Osteocyte (in vitro differentiated cells): ENCODE data around the gene SNX18. TPM values are rescaled to one million over a fixed set of nuclear protein-coding genes. Genes with fewer than 3 reads are reported as not detected.

Source experiments
- DNase-seq: peaks from one replicate; pipeline ENCODE4 v3.0.0; 2021; ENCODE audit warnings: mixed read lengths; ENCODE audit not compliant: unreplicated experiment; ENCODE audit errors: extremely low spot score
- H3K27ac Mint-ChIP-seq: one replicate; pipeline ENCODE4 v1.8.0; 2021; ENCODE audit warnings: mild to moderate bottlenecking, mixed read lengths; ENCODE audit not compliant: unreplicated experiment
- H3K27me3 Mint-ChIP-seq: one replicate; pipeline ENCODE4 v1.8.0; 2021; ENCODE audit warnings: mixed read lengths; ENCODE audit not compliant: unreplicated experiment
- H3K36me3 Mint-ChIP-seq: one replicate; pipeline ENCODE4 v1.8.0; 2021; ENCODE audit warnings: mixed read lengths; ENCODE audit not compliant: unreplicated experiment
- H3K4me1 Mint-ChIP-seq: one replicate; pipeline ENCODE4 v1.8.0; 2021; ENCODE audit warnings: mixed read lengths; ENCODE audit not compliant: unreplicated experiment
- H3K4me3 Mint-ChIP-seq: one replicate; pipeline ENCODE4 v1.8.0; 2021; ENCODE audit warnings: mild to moderate bottlenecking, moderate library complexity, mixed read lengths; ENCODE audit not compliant: unreplicated experiment
- H3K9me3 Mint-ChIP-seq: one replicate; pipeline ENCODE4 v1.8.0; 2021; ENCODE audit warnings: mixed read lengths; ENCODE audit not compliant: unreplicated experiment
- total RNA-seq: library from RNA; stranded (reverse); gene quantifications from 2 replicates; pipeline ENCODE4 v1.2.1, GENCODE V29; 2021
- TF ChIP-seq, protein P1 (sequence below): fragments of 200-600 bp; sonication (generic); IDR thresholded peaks from 2 replicates; pipeline ENCODE4 v1.5.0; 2021; ENCODE audit warnings: antibody characterized with exemption, mild to moderate bottlenecking, moderate library complexity

Gene SNX18
- total RNA-seq, 1 donor from 2014 or later = 28.8 TPM

DNA sequence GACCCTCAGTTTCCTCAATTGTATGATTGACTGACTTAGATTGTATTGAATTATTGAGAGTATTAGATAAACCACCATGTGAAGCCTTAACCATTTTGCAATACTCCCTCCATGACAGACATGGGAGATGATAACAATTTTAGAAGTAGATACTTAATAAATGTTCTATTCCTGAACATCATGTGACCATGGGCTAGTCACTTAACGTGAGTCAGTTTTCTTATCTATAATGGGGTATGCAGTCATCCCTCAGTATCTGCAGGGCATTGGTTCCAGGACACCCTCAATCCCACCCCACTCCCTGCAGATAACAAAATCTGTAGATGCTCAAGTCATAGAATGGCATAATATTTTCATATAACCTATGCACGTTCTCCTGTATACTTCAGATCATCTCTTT, 31.0 kb downstream of the SNX18 start:
- DNase-seq = no peak
- Mint-ChIP-seq H3K36me3 (peaks cover 21% of the 10 kb centered on the region), H3K27ac (no peak overlapping the region), H3K4me3 (no peak overlapping the region), H3K4me1 (peaks cover 6% of the 10 kb centered on the region), H3K9me3 (no peaks in the 10 kb centered on the region), H3K27me3 (no peaks in the 10 kb centered on the region)
- TF ChIP-seq, protein P1, sequence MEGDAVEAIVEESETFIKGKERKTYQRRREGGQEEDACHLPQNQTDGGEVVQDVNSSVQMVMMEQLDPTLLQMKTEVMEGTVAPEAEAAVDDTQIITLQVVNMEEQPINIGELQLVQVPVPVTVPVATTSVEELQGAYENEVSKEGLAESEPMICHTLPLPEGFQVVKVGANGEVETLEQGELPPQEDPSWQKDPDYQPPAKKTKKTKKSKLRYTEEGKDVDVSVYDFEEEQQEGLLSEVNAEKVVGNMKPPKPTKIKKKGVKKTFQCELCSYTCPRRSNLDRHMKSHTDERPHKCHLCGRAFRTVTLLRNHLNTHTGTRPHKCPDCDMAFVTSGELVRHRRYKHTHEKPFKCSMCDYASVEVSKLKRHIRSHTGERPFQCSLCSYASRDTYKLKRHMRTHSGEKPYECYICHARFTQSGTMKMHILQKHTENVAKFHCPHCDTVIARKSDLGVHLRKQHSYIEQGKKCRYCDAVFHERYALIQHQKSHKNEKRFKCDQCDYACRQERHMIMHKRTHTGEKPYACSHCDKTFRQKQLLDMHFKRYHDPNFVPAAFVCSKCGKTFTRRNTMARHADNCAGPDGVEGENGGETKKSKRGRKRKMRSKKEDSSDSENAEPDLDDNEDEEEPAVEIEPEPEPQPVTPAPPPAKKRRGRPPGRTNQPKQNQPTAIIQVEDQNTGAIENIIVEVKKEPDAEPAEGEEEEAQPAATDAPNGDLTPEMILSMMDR = no peak

DNA sequence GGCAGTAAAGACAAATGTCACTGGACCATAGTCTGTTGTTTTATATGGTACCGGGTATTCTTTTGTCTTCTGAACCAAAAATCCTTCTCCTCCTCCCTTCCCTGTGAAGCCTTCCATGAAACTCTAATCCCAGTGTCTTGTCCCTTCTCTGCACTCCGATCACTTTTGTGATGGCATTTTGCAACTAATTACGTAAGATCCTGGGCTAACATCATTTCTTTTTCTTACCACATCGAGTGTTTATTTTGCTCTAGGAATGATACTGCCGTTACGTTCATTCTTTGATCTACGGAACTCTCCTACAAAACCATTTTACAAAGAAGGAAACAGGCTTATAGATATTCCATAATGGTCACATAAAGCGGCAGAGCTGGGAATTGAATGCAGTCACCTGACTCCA, 33.7 kb downstream of the SNX18 start:
- no peak for DNase-seq
- Mint-ChIP-seq H3K4me3 (no peak overlapping the region), H3K36me3 (peaks cover 11% of the 10 kb centered on the region), H3K27ac (no peak overlapping the region), H3K4me1 (no peaks in the 10 kb centered on the region), H3K9me3 (no peaks in the 10 kb centered on the region), H3K27me3 (no peaks in the 10 kb centered on the region)
- TF ChIP-seq, protein P1 = no peak

DNA sequence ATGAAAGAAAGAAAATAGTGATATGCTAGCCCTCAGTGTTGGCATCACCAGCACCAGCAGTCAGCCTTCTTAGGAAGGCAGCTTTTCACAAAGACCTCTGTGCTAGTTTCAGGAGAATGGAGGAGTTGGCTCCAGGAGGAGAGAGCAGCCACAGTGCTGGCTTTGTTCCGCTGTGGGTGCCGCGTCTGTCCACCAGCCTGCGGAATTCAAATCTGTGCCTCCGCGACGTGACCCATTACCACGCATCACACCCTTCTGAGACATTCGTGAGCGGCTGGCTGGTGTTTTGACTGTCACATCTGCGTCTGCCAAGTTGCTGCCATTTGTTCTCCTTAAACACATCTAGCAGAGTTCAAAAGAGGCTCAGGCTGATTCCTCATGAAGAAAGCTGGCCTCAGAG, 34.4 kb downstream of the SNX18 start:
- TF ChIP-seq, protein P1 = no peak
- no peaks in the 10 kb centered on the region for H3K9me3 Mint-ChIP-seq
- DNase-seq = no peak
- H3K36me3 Mint-ChIP-seq = peaks cover 9% of the 10 kb centered on the region
- H3K4me1 Mint-ChIP-seq = no peaks in the 10 kb centered on the region
- no peak overlapping the region for H3K27ac Mint-ChIP-seq
- H3K27me3 Mint-ChIP-seq = no peaks in the 10 kb centered on the region
- no peak overlapping the region for H3K4me3 Mint-ChIP-seq

DNA sequence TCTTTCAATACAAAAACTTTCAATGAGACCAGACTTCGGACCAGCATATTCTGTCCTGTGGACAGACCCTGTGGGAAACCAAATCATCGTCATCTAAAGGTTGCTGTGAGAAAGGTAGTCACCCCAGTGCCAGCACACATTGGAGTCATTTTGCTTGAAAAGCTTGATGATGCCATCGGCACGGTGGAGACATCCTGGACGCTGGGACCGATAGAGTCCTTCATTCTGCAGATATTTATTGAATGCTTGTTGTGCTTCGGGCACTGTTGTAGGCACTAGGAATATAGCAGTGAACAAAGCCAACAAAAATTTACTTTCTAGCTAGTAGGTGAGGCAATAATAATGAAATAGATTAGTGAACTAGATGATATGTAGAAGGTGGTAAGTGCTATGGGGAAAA, 34.9 kb downstream of the SNX18 start:
- H3K4me3 Mint-ChIP-seq = no peak overlapping the region
- H3K9me3 Mint-ChIP-seq = no peaks in the 10 kb centered on the region
- peaks cover 7% of the 10 kb centered on the region for H3K36me3 Mint-ChIP-seq
- no peaks in the 10 kb centered on the region for H3K4me1 Mint-ChIP-seq
- no peak overlapping the region for H3K27ac Mint-ChIP-seq
- no peaks in the 10 kb centered on the region for H3K27me3 Mint-ChIP-seq
- no peak for DNase-seq
- TF ChIP-seq, protein P1 = no peak

DNA sequence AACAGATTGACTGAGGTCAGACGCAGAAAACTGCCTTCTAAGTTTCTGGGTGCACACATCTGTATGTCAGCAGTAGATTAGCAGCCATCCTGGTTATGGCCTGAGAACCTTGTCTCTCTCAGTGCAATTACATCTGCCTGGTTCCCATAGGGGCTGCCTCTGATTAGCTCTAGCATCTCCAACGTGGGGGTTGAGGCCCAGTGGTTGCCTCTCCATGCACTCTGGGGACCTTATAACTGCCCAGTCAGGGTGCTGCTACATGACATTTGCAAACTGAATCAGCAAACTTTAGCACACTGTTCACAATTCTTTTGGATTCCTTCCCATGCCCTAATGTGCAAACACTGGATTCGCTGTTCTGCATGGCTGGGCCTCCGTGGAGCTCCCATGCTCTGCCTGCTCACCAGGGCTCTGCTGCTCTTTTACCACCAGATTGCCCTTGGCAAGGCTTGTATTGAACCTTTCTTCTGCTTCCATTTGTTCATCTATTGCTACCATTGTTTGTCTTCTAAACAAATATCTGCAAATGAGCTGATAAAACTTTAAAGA, 36.2 kb downstream of the SNX18 start:
- no peaks in the 10 kb centered on the region for H3K27me3 Mint-ChIP-seq
- no peak overlapping the region for H3K4me3 Mint-ChIP-seq
- peaks cover 7% of the 10 kb centered on the region for H3K36me3 Mint-ChIP-seq
- TF ChIP-seq, protein P1 = no peak
- H3K4me1 Mint-ChIP-seq = no peaks in the 10 kb centered on the region
- no peaks in the 10 kb centered on the region for H3K9me3 Mint-ChIP-seq
- no peak for DNase-seq
- H3K27ac Mint-ChIP-seq = no peak overlapping the region
